ENCODE measurements around the gene BORCS6. TPM values are rescaled to one million over a fixed set of nuclear protein-coding genes. Genes with fewer than 3 reads are reported as not detected.
A peak's percentile ranks its signal among the peaks of the same experiment; 100 is the strongest.

The BORCS6 gene
- total RNA-seq, 1 experiment from 2014 or later: 4.0 TPM

- DNase-seq (ENCODE audit: extremely low read depth, low read depth): peak; percentile 100
These were observed 33.6 kb downstream of the BORCS6 start for GRCh38 chr17:8156246-8156992.

DNA sequence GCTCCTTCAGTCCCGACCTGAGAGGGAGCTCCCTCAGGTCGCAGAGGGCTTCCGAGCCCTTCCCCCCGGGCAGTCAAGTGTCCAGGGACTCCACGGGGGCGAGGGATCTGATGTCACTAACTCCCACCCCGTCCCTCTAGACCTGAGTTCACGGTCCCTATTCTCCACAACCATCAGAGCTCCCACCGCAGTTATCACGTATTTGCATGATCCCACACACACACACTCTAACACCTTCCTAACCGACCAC, 34.1 kb downstream of the BORCS6 start:
- no peak for DNase-seq (ENCODE audit: extremely low read depth, low read depth)

- DNase-seq (ENCODE audit: extremely low read depth, low read depth): no peak
These were observed 34.6 kb downstream of the BORCS6 start for GRCh38 chr17:8155231-8155995.

GRCh38 chr17:8154608-8155155, 35.3 kb downstream of the BORCS6 start:
- DNase-seq (ENCODE audit: extremely low read depth, low read depth): no peak

DNA sequence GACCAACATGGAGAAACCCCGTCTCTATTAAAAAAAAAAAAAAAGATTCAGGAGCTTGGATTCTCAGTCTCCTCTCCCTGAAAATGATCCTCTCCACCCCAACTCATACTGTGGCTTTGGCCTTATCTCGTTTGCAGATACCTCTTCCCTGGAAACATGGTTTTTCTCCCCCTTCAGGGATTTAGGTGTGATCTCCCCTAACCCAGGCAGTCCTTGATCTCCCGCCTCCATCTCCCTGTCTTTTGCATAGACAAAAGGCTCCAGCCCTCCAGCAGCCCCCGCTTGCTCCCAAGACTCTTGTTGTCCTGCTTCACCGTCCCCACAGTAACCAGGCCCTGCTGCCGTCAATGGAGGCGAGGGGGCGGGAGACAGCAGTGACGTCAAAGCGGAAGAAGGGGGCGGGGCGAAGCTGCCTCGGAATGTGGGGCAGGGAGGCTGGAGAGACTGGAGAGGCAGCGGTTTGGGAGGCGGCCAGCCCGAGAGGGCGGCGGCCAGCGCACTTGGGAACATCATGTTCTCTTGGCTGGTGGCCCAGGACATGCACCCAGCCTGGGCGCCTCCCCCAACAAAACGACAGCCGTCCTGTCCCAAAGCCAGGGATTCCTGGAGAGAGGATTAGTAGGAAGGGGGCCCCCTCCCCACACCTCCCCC, 35.9 kb downstream of the BORCS6 start:
- DNase-seq (ENCODE audit: extremely low read depth, low read depth): peak; percentile 97

DNA sequence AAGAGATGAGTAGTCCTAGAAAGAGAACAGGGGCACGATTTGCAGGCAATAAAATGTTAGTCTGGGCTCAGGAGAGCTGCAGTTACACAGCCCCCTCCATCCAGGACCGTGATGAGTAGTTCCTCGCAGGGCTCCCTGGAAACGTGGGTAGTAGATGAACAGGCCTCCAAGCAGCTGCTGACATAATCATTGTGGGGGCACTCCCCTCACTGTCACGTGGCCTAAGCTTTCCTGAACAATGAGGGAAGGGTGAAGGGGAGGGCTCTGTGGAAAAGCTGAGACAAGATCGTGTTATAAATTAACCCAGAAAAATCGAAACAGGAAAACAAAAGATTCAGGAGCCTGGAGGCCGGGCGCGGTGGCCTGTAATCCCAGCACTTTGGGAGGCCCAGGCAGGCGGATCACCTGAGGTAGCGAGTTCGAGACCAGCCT, 36.4 kb downstream of the BORCS6 start:
- no peak for DNase-seq (ENCODE audit: extremely low read depth, low read depth)

GRCh38 chr17:8153031-8153451, 36.9 kb downstream of the BORCS6 start:
- DNase-seq (ENCODE audit: extremely low read depth, low read depth): no peak

- peak; percentile 95 for DNase-seq (ENCODE audit: extremely low read depth, low read depth)
These were observed 37.7 kb downstream of the BORCS6 start, which contains the start of gene PER1 for GRCh38 chr17:8152112-8152775. TSS of gene PER1 (minus strand) at chr17:8152404. CDS start at chr17:8150706, 1,698 bp downstream.

DNA sequence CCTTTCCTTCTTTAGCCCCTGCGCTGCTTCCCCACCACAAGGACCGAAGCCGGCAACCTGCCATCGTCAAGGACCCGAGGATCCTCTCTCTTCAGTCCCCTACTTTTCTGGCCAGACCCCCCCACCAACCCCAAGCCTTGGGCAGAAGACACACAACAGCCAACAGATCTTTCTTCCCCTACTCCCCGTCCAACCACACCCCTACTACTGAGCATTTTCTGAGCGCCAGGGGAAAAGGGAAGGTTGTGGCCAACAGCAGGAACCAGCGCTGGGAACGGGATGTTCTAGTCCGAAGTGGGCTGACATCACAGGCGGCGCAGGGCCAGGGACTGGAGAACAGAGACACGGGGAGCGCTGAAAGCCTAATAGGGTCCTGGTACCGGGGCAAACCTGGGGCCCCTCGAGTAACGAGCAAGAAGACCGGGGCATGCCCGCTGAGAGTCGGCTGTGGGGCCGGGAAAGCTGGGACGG, 38.3 kb downstream of the BORCS6 start:
- no peak for DNase-seq (ENCODE audit: extremely low read depth, low read depth)

- DNase-seq (ENCODE audit: extremely low read depth, low read depth): no peak
These were observed 38.8 kb downstream of the BORCS6 start for GRCh38 chr17:8151120-8151640.

GRCh38 chr17:8150194-8151119, 39.5 kb downstream of the BORCS6 start:
- no peak for DNase-seq (ENCODE audit: extremely low read depth, low read depth)

- DNase-seq (ENCODE audit: extremely low read depth, low read depth): no peak
These were observed 40.4 kb downstream of the BORCS6 start for GRCh38 chr17:8149419-8150193.

- DNase-seq (ENCODE audit: extremely low read depth, low read depth): no peak
These were observed 41.4 kb downstream of the BORCS6 start for GRCh38 chr17:8148560-8148959.

DNA sequence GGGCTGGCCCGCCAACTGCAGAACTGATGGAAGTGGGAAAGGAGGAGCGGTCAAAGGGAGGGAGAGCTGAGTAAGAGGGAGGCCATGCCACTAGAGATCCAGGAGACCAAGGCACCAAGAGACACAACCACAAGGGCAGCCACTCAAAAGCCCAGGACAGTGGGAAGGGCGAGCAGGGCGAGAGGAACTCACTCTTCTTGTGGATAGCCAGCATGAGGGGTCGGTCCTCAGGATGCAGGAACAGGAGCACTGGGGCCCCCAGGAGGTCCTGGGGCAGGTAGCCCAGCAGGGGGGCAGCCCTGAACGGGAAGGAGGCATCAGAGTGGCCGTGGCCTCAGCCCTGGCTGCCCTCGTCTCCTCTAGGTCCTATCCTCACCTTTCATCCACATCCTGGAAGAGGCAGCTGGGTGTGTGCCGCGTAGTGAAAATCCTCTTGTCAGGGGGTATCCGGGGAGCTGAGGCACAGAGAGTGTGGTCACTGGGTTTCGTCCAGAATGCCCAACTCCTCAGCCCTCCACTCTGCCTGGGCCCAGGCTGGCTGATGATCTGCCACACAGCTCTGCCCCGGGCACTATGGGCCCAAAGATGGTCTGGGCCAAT, 42.1 kb downstream of the BORCS6 start:
- DNase-seq (ENCODE audit: extremely low read depth, low read depth): no peak

DNA sequence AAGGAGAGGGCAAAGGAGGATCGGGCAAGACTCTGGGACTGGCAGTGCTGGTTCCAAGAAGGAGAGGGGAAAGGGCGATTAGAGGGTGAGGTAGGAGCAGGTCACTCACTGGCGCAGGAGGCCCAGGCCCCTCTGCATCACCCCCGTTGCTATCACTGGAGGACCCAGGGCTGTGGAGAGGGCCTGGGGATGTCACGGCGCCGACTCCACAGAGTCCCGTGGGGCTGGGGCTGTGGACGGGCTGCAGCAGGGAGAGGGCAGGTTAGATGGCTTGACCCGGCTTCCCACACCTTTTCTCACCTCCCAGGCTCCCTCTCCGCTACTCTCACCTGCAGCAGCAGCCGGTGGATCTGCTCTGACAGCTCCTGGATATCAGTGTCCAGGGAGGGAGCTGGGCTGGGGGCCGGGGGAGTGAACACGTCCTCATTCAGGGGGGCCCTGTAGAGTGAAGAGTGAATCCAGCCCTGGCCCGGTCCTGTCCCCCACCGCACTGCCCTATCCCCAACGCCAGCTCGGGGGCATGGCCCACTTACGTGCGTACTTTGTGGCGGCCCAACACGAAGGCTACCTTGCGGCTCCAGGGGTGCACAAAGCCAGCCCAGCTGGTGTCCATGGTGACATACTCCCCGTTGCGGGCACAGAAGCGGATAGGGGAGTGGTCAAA, 42.7 kb downstream of the BORCS6 start:
- DNase-seq (ENCODE audit: extremely low read depth, low read depth): no peak

DNA sequence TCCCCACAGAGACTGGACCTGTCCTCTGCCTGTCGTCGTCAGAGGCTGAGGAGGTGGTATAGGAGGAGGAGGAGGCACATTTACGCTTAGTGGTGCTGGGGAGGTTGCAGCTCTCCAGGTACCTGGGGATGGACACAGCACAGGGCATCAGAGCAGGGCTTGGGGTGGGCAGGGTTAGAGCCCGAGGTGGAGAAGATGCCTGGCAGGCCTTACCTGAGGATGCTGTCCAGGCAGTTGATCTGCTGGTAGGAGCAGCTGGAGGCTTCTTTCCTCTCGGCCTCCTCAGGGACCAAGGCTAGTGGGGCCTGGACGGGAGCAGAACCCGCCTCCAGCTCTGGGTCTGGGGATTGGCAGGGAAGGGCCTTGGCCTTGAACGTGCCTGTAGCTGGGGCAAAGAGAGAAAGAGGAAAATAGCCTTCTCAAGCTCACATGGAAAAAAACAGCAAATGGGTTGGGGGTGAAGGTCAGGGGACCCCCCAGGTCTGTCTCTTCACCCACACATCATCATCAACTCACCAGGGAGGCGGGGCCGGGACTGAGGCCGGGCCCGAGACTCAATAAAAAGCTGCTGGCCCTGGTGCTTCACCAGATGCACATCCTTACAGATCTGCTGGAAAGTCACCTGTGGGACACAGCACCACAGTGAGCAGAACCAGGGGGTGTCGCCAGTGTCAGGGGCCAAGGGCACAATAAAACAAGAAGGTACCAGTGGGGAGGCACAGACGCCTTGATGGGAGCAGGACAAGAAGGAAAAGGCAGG, 43.4 kb downstream of the BORCS6 start:
- no peak for DNase-seq (ENCODE audit: extremely low read depth, low read depth)

DNA sequence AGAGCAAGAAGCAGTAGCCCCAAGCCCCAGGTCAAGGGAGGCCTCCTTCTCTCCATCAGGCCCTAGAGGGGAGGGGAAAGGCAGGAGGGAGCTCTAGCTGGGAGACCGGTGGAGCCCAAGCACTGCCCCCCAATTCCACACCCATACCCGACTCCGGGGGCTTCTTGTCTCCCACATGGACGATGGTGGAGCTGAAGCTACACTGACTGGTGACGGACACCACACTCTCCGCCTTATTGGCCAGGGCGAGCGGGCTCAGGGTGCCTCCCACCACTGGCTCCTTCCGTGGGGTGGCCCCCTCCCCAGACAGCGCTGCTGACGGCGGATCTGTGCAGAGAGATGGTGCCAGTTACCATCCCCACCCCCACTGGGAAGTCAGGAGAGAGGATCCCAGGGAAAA, 44.2 kb downstream of the BORCS6 start:
- no peak for DNase-seq (ENCODE audit: extremely low read depth, low read depth)

Data from NCI-H460 (cell line).